PC-9 (cell line): ENCODE data around the gene GSX1. TPM values are rescaled to one million over a fixed set of nuclear protein-coding genes. Genes with fewer than 3 reads are reported as not detected.

Experiments
- BruUV-seq: library from RNA; stranded (reverse); fragments of 400-500 nt; replicated peaks from 2 replicates; lab custom pipeline; 2021; lab: Mats Ljungman, UMichigan
- CTCF ChIA-PET: fragments of 300-600 bp; sonication (Branson Sonifier 250); formaldehyde crosslinking; loops from one replicate; lab custom pipeline; 2022; ENCODE audit warnings: antibody characterized with exemption; lab: Charles Lee
- POLR2A ChIA-PET: fragments of 300-600 bp; sonication (Branson Sonifier 250); formaldehyde crosslinking; loops from one replicate; lab custom pipeline; 2022; ENCODE audit warnings: antibody characterized with exemption; ENCODE audit not compliant: unreplicated experiment; lab: Charles Lee
- DNase-seq, 2 experiments: peaks; one replicate each; pipeline versions ENCODE4 v3.0.0 to v3.0.0-alpha.2; 2015 to 2022; ENCODE audit warnings: mixed read lengths in 1 of 2
- H2AFZ ChIP-seq: fragments of 200-600 bp; sonication (generic); 2 replicates; pipeline ENCODE4 v1.8.1; 2017; ENCODE audit warnings: antibody characterized with exemption
- H3F3A ChIP-seq: fragments of 200-600 bp; sonication (generic); 2 replicates; pipeline ENCODE4 v1.8.1; 2017; ENCODE audit warnings: antibody characterized with exemption, mild to moderate bottlenecking, low read depth; ENCODE audit not compliant: insufficient read depth
- H3K27ac ChIP-seq: fragments of 200-600 bp; sonication (generic); 2 replicates; pipeline ENCODE4 v1.6.1; 2016; ENCODE audit warnings: mixed run types
- H3K27me3 ChIP-seq: fragments of 200-600 bp; sonication (generic); 2 replicates; pipeline ENCODE4 v1.6.1; 2016; ENCODE audit warnings: low read depth, mixed run types; ENCODE audit not compliant: insufficient read depth
- H3K36me3 ChIP-seq: fragments of 200-600 bp; sonication (generic); 2 replicates; pipeline ENCODE4 v1.6.1; 2016; ENCODE audit warnings: low read depth, mixed run types
- H3K4me1 ChIP-seq: fragments of 200-600 bp; sonication (generic); replicated peaks from 2 replicates; pipeline ENCODE4 v1.6.1; 2016; ENCODE audit warnings: mixed run types; ENCODE audit not compliant: insufficient read depth
- H3K4me2 ChIP-seq: fragments of 200-600 bp; sonication (generic); 2 replicates; pipeline ENCODE4 v1.6.1; 2017; ENCODE audit warnings: mixed run types
- H3K4me3 ChIP-seq: fragments of 200-600 bp; sonication (generic); 2 replicates; pipeline ENCODE4 v1.6.1; 2016; ENCODE audit warnings: mixed run types
- H3K79me2 ChIP-seq: fragments of 200-600 bp; sonication (generic); 2 replicates; pipeline ENCODE4 v1.6.1; 2017; ENCODE audit warnings: low read depth, mixed run types
- H3K9me2 ChIP-seq: fragments of 200-600 bp; sonication (generic); 2 replicates; pipeline ENCODE4 v1.8.1; 2017; ENCODE audit warnings: mild to moderate bottlenecking; ENCODE audit not compliant: insufficient read depth
- H3K9me3 ChIP-seq: fragments of 200-600 bp; sonication (generic); 2 replicates; pipeline ENCODE4 v1.8.1; 2016; ENCODE audit warnings: low read depth; ENCODE audit not compliant: insufficient read depth
- H4K20me1 ChIP-seq: fragments of 200-600 bp; sonication (generic); 2 replicates; pipeline ENCODE4 v1.8.1; 2017; ENCODE audit not compliant: insufficient read depth
- CTCF ChIP-seq: fragments of 200-600 bp; sonication (generic); conservative IDR thresholded peaks from 2 replicates; pipeline ENCODE4 v1.6.1; 2017; ENCODE audit warnings: mixed run types, antibody characterized with exemption, mild to moderate bottlenecking, moderate library complexity
- EZH2 ChIP-seq: fragments of 200-600 bp; sonication (generic); IDR thresholded peaks from 2 replicates; pipeline ENCODE4 v1.8.0; 2017; ENCODE audit warnings: antibody characterized with exemption, low read depth
- intact Hi-C: fragments of 100-400 bp; cut with micrococcal nuclease; formaldehyde crosslinking; loops from one replicate; pipeline ENCODE4 v1.10.0; 2022; ENCODE audit not compliant: unreplicated experiment
- total RNA-seq: library from RNA; stranded (reverse); gene quantifications from 2 replicates; pipeline ENCODE4 v1.2.3, GENCODE V29; 2021

GSX1 gene
- total RNA-seq, 1 experiment from 2014 or later: not detected

DNA sequence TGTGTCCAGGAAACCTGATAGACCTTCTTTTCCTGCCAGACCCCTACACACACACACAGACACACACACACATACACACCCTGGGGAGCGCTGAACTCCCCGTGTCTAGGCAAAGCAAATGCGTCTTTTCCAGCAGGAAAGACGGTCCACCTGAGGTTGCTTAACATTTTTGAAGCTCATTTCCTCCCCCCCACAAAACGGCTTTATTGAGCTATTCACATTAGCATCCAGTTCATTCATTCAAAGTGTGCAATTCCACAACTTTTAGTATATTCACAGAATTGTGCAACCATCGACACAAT lies 3.4 kb downstream of the GSX1 start:
- H3K27ac ChIP-seq: no peak overlapping the region
- H3F3A ChIP-seq: no peaks in the 10 kb centered on the region
- no peaks in the 10 kb centered on the region for H3K79me2 ChIP-seq
- H2AFZ ChIP-seq: no peak overlapping the region
- no peaks in the 10 kb centered on the region for H3K4me1 ChIP-seq
- intact Hi-C loops: no loop called here
- H3K27me3 ChIP-seq: peaks cover 67% of the 10 kb centered on the region
- TF ChIP-seq CTCF (no peak), EZH2 (no peak)
- ChIA-PET CTCF (no interaction called here), POLR2A (no interaction called here)
- no peaks in the 10 kb centered on the region for H3K36me3 ChIP-seq
- no peaks in the 10 kb centered on the region for H3K9me3 ChIP-seq
- BruUV-seq: no TSS peak
- H3K4me2 ChIP-seq: no peak overlapping the region
- H3K9me2 ChIP-seq: no peaks in the 10 kb centered on the region
- no peak overlapping the region for H3K4me3 ChIP-seq
- H4K20me1 ChIP-seq: no peaks in the 10 kb centered on the region
- DNase-seq: no peak

GRCh38 chr13:27796544-27797227 lies 4.4 kb downstream of the GSX1 start:
- Histone ChIP-seq H3K27me3 (peaks cover 61% of the 10 kb centered on the region), H4K20me1 (no peaks in the 10 kb centered on the region), H3K36me3 (no peaks in the 10 kb centered on the region), H3K79me2 (no peaks in the 10 kb centered on the region), H3K4me1 (no peaks in the 10 kb centered on the region), H3K9me2 (no peaks in the 10 kb centered on the region), H2AFZ (no peak overlapping the region), H3K9me3 (no peaks in the 10 kb centered on the region), H3K4me3 (no peak overlapping the region), H3F3A (no peaks in the 10 kb centered on the region), H3K27ac (no peak overlapping the region), H3K4me2 (no peak overlapping the region)
- no TSS peak for BruUV-seq
- ChIA-PET CTCF (no interaction called here), POLR2A (no interaction called here)
- TF ChIP-seq EZH2: no peak
- TF ChIP-seq CTCF: no peak
- no peak for DNase-seq
- intact Hi-C loops: no loop called here

GRCh38 chr13:27797228-27797624 lies 4.9 kb downstream of the GSX1 start:
- Histone ChIP-seq H3K4me3 (no peak overlapping the region), H4K20me1 (no peaks in the 10 kb centered on the region), H3F3A (no peaks in the 10 kb centered on the region), H2AFZ (no peak overlapping the region), H3K36me3 (no peaks in the 10 kb centered on the region), H3K9me3 (no peaks in the 10 kb centered on the region), H3K4me1 (no peaks in the 10 kb centered on the region), H3K27me3 (peaks cover 55% of the 10 kb centered on the region), H3K27ac (no peak overlapping the region), H3K79me2 (no peaks in the 10 kb centered on the region), H3K4me2 (no peak overlapping the region), H3K9me2 (no peaks in the 10 kb centered on the region)
- ChIA-PET CTCF (no interaction called here), POLR2A (no interaction called here)
- no peak for DNase-seq
- TF ChIP-seq EZH2: no peak
- no peak for TF ChIP-seq CTCF
- intact Hi-C loops: no loop called here
- BruUV-seq: no TSS peak
